A549 (cell line): ENCODE measurements around the gene RPL19. TPM values are rescaled to one million over a fixed set of nuclear protein-coding genes. Genes with fewer than 3 reads are reported as not detected.

Source experiments
- ATAC-seq, 2 experiments: fragments of 200-7000 bp in 1 of 2; fragments of >200 bp in 1 of 2; cut with Nextera tagmentation in 1 of 2; cut with Tn5 transposase in 1 of 2; 3 replicates each; pipeline versions ENCODE4 v1.8.0 to v1.9.1; 2018 to 2020; ENCODE audit warnings: mild to moderate bottlenecking in 1 of 2, moderate library complexity in 1 of 2
- CTCF ChIA-PET: fragments of 300-600 bp; sonication (Branson Sonifier 250); formaldehyde crosslinking; extraction: SDS; loops from one replicate; lab custom pipeline; 2021; ENCODE audit warnings: antibody characterized with exemption, inconsistent platforms; lab: Yijun Ruan, JAX
- POLR2A ChIA-PET: fragments of 350-600 bp; formaldehyde crosslinking; extraction: SDS; loops from one replicate; lab custom pipeline; 2021; ENCODE audit warnings: antibody characterized with exemption, inconsistent platforms; lab: Yijun Ruan, JAX
- DNase-seq, 2 experiments: peaks; one replicate each; pipeline versions ENCODE4 v3.0.0 to v3.0.0-alpha.2; 2011 to 2016; ENCODE audit warnings: low read depth in 1 of 2, low spot score in 1 of 2
- FAIRE-seq: peaks from 2 replicates; lab custom pipeline; 2011; peaks lifted over from hg19 to GRCh38; lab: Jason Lieb, UNC
- H3K27ac ChIP-seq, 2 experiments: fragments of >200 bp; sonication (Bioruptor Twin); formaldehyde crosslinking; 3 replicates each; pipeline ENCODE4 v1.5.1; 2016 to 2017
- H3K4me1 ChIP-seq: fragments of >200 bp; sonication (Bioruptor Twin); formaldehyde crosslinking; 3 replicates; pipeline ENCODE4 v1.6.1; 2016
- H3K4me2 ChIP-seq: fragments of >200 bp; sonication (Bioruptor Twin); formaldehyde crosslinking; 3 replicates; pipeline ENCODE4 v1.6.1; 2016
- H3K4me3 ChIP-seq: fragments of >200 bp; sonication (Bioruptor Twin); formaldehyde crosslinking; 3 replicates; pipeline ENCODE4 v1.5.1; 2016
- H3K9me3 ChIP-seq: fragments of >200 bp; sonication (Bioruptor Twin); formaldehyde crosslinking; 3 replicates; pipeline ENCODE4 v1.6.1; 2016
- BCL3 ChIP-seq: fragments of >200 bp; sonication (Bioruptor Twin); formaldehyde crosslinking; IDR thresholded peaks from 3 replicates; pipeline ENCODE4 v1.6.1; 2016
- BHLHE40 ChIP-seq: IDR thresholded peaks from 2 replicates; pipeline ENCODE4 v1.6.1; 2012; ENCODE audit warnings: low read depth, low read length, inconsistent platforms
- CEBPB ChIP-seq, 2 experiments: fragments of >200 bp in 1 of 2; sonication (Bioruptor Twin) in 1 of 2; formaldehyde crosslinking in 1 of 2; IDR thresholded peaks; 2 replicates each; pipeline ENCODE4 v1.6.1; 2012 to 2016
- E2F6 ChIP-seq: IDR thresholded peaks from 2 replicates; pipeline ENCODE4 v1.6.1; 2012; ENCODE audit warnings: low read depth, borderline replicate concordance
- EHMT2 ChIP-seq: fragments of 200-600 bp; sonication (generic); IDR thresholded peaks from 2 replicates; pipeline ENCODE4 v1.6.1; 2016; ENCODE audit warnings: antibody characterized with exemption, low read depth, mild to moderate bottlenecking, moderate library complexity
- ELK1 ChIP-seq: fragments of 150-350 bp; IDR thresholded peaks from 2 replicates; pipeline ENCODE4 v1.6.1; 2014; ENCODE audit warnings: low read depth, mild to moderate bottlenecking, low read length
- FOSL2 ChIP-seq, 2 experiments: fragments of 450-650 bp in 1 of 2; fragments of >200 bp in 1 of 2; sonication (Bioruptor Twin) in 1 of 2; formaldehyde crosslinking; IDR thresholded peaks; 2 replicates each; pipeline versions ENCODE4 v1.5.0 to v1.6.1; 2016 to 2020; ENCODE audit warnings: mild to moderate bottlenecking in 1 of 2, moderate library complexity in 1 of 2
- GATA3 ChIP-seq: IDR thresholded peaks from 2 replicates; pipeline ENCODE4 v1.6.1; 2012; ENCODE audit warnings: borderline replicate concordance
- HES2 ChIP-seq: fragments of >200 bp; sonication (Bioruptor Twin); formaldehyde crosslinking; IDR thresholded peaks from 2 replicates; pipeline ENCODE4 v1.6.1; 2016
- HMGXB4 ChIP-seq: fragments of 250-450 bp; sonication (Bioruptor Pico); IDR thresholded peaks from 2 replicates; pipeline ENCODE4 v1.5.0; 2021; ENCODE audit warnings: mild to moderate bottlenecking, moderate library complexity, borderline replicate concordance
- JUN ChIP-seq, 2 experiments: fragments of >200 bp; sonication (Bioruptor Twin); formaldehyde crosslinking; IDR thresholded peaks; 2 replicates in 1 of 2; 3 replicates in 1 of 2; pipeline ENCODE4 v1.6.1; 2016 to 2017
- KDM5A ChIP-seq: fragments of 200-600 bp; sonication (generic); IDR thresholded peaks from 2 replicates; pipeline ENCODE4 v1.6.1; 2016; ENCODE audit warnings: antibody characterized with exemption, mild to moderate bottlenecking
- MAX ChIP-seq: IDR thresholded peaks from 2 replicates; pipeline ENCODE4 v1.6.1; 2012
- NFE2L2 ChIP-seq: fragments of 150-350 bp; conservative IDR thresholded peaks from 2 replicates; pipeline ENCODE4 v1.6.1; 2014; ENCODE audit warnings: low read length
- POLR2A ChIP-seq: IDR thresholded peaks from 2 replicates; pipeline ENCODE4 v1.6.1; 2012; ENCODE audit warnings: mild to moderate bottlenecking, low read length
- POLR2AphosphoS2 ChIP-seq: conservative IDR thresholded peaks from 2 replicates; pipeline ENCODE4 v1.6.1; 2012; ENCODE audit warnings: low read length, improper control_type of control experiment, inconsistent platforms
- RARB ChIP-seq: fragments of 250-450 bp; sonication (Bioruptor Pico); IDR thresholded peaks from 2 replicates; pipeline ENCODE4 v1.8.0; 2021; ENCODE audit warnings: mild to moderate bottlenecking, moderate library complexity
- RFX5 ChIP-seq: fragments of 450-650 bp; IDR thresholded peaks from 2 replicates; pipeline ENCODE4 v1.7.1; 2014; ENCODE audit warnings: antibody characterized with exemption, mild to moderate bottlenecking, moderate library complexity
- SMC3 ChIP-seq: fragments of >200 bp; sonication (Bioruptor Twin); formaldehyde crosslinking; IDR thresholded peaks from 3 replicates; pipeline ENCODE4 v1.6.1; 2018; ENCODE audit warnings: inconsistent platforms
- SREBF2 ChIP-seq: fragments of 450-650 bp; IDR thresholded peaks from 2 replicates; pipeline ENCODE4 v1.6.1; 2014; ENCODE audit warnings: mild to moderate bottlenecking, moderate library complexity
- TFCP2L1 ChIP-seq: fragments of 250-450 bp; sonication (Bioruptor Pico); IDR thresholded peaks from 2 replicates; pipeline ENCODE4 v1.5.0; 2021; ENCODE audit warnings: mild to moderate bottlenecking
- USF2 ChIP-seq: fragments of 450-650 bp; IDR thresholded peaks from 2 replicates; pipeline ENCODE4 v1.6.1; 2014; ENCODE audit warnings: antibody characterized with exemption
- WGBS: methylation state at CpG from one replicate; pipeline ENCODE4 v1.1.6; 2017; ENCODE audit errors: missing lambda C conversion rate; 5-methylcytosine and 5-hydroxymethylcytosine counted together
- polyA plus RNA-seq, 4 experiments: library from polyadenylated mRNA; depleted of rRNA in 3 of 4; stranded (reverse); fragments of >200 nt; fragmentation: RNase III in 1 of 4; extraction: RNeasy Plus Mini Kit Qiagen cat#74134 plus additional on column Dnase treatment in 1 of 4; gene quantifications; 2 replicates in 3 of 4; 3 replicates in 1 of 4; pipeline ENCODE4 v1.2.3, GENCODE V29; 2011 to 2017

RPL19 gene
- polyA plus RNA-seq, 2 of the 4 experiments (the other 2 are of a cell fraction) = 2,211 to 2,862 TPM

GRCh38 chr17:39197380-39198185 lies 2.5 kb upstream of the RPL19 start, which contains the start of gene CACNB1:
TSS of gene CACNB1 (minus strand) at chr17:39197669. CDS start at chr17:39197495, 174 bp downstream.
- no peaks in the 10 kb centered on the region for H3K9me3 ChIP-seq
- peak; percentile 67 to 83 for ATAC-seq
- POLR2A ChIA-PET = interaction anchor here (0.6 to 2.6 kb wide), 2 partner anchors 33 to 155 kb away, joined by 6 read pairs; no protein-coding TSS in a partner anchor
- FAIRE-seq = no peak
- TF ChIP-seq MAX = peak; percentile 51
- peak; percentile 47; the same call in 1 of the 3 replicates for TF ChIP-seq BCL3
- TF ChIP-seq BHLHE40 = no peak
- TF ChIP-seq TFCP2L1 (CRISPR knock-in tag) = no peak
- no peak for TF ChIP-seq ELK1
- TF ChIP-seq JUN (IDR thresholded peaks at IDR 0.05) = peak; percentile 43 to 71; a peak in 3 of 5 replicates
- TF ChIP-seq HES2 = no peak
- no peak for TF ChIP-seq NFE2L2
- no peak for TF ChIP-seq USF2
- peak; percentile 79 for TF ChIP-seq POLR2A
- TF ChIP-seq FOSL2 (IDR thresholded peaks at IDR 0.05) = no peak
- no peak for TF ChIP-seq FOSL2 (CRISPR knock-in tag; IDR thresholded peaks at IDR 0.05)
- TF ChIP-seq, all 56 proteins: peak for 4
- H3K4me2 ChIP-seq = peak within 1 kb of the TSS; percentile 99
- peaks cover 49% of the 10 kb centered on the region for H3K4me1 ChIP-seq
- CTCF ChIA-PET = interaction anchor here (0.6 to 31.5 kb wide), 8 partner anchors 14 to 214 kb away, joined by 3 to 1140 read pairs (median 3); no protein-coding TSS in a partner anchor
- DNase-seq = peak; percentile 78 to 95
- 1% methylated on average over 27 of the region's 55 CpGs for WGBS
- peak within 1 kb of the TSS; percentile 94 to 96 for H3K27ac ChIP-seq
- H3K4me3 ChIP-seq = peak within 1 kb of the TSS; percentile 96

GRCh38 chr17:39198186-39198566 lies 1.9 kb upstream of the RPL19 start:
- DNase-seq (no peak), ATAC-seq (no peak), FAIRE-seq (no peak)
- H3K4me1 ChIP-seq = peaks cover 53% of the 10 kb centered on the region
- peak overlapping the region; percentile 99 for H3K4me2 ChIP-seq
- POLR2A ChIA-PET = no interaction called here
- peak overlapping the region; percentile 96 for H3K4me3 ChIP-seq
- TF ChIP-seq SREBF2 (no peak), E2F6 (no peak), CEBPB (IDR thresholded peaks at IDR 0.05) (0 out of 4 replicates have a peak, but pooled peaks of 1 of the 2 experiments have one; percentile 35), KDM5A (no peak), MAX (no peak)
- WGBS = 72% methylated on average over 4 of the region's 4 CpGs
- peak overlapping the region; percentile 94 to 96 for H3K27ac ChIP-seq
- CTCF ChIA-PET = interaction anchor here (0.7 to 31.5 kb wide), 10 partner anchors 9 to 429 kb away, joined by 3 to 1140 read pairs (median 3); partner anchors contain the start of genes ARL5C and PPP1R1B
- no peaks in the 10 kb centered on the region for H3K9me3 ChIP-seq

GRCh38 chr17:39199820-39200069 lies 338 bp upstream of the RPL19 start:
- POLR2A ChIA-PET = interaction anchor here (0.6 to 1.6 kb wide), 27 partner anchors 9 to 488 kb away, joined by 3 to 21 read pairs (median 4); partner anchors contain the start of genes ARL5C, CDK12, FBXL20 and LASP1
- H3K4me2 ChIP-seq = peak overlapping the region; percentile 85
- peak; percentile 41 to 57; a peak in 4 of 6 replicates for ATAC-seq
- no peak for TF ChIP-seq SREBF2
- no peak for TF ChIP-seq HMGXB4 (CRISPR knock-in tag)
- TF ChIP-seq SMC3 = no peak
- TF ChIP-seq RFX5 = no peak
- TF ChIP-seq EHMT2 = no peak
- no peak for TF ChIP-seq POLR2AphosphoS2
- peak; percentile 7; the same call in 1 of the 2 replicates for TF ChIP-seq E2F6
- TF ChIP-seq GATA3 = no peak
- peak; percentile 95 for TF ChIP-seq USF2
- no peak for TF ChIP-seq NFE2L2
- no peak for TF ChIP-seq FOSL2 (IDR thresholded peaks at IDR 0.05)
- no peak for TF ChIP-seq FOSL2 (CRISPR knock-in tag; IDR thresholded peaks at IDR 0.05)
- TF ChIP-seq RARB (CRISPR knock-in tag) = no peak

More at GRCh38 chr17:39199820-39200069, 338 bp upstream of the RPL19 start:
- no peaks in the 10 kb centered on the region for H3K9me3 ChIP-seq
- FAIRE-seq (no peak), DNase-seq (peak; percentile 98 to 100)
- WGBS = 2% methylated on average over 10 of the region's 10 CpGs
- CTCF ChIA-PET = interaction anchor here (0.7 to 31.5 kb wide), 6 partner anchors 9 to 217 kb away, joined by 3 to 1140 read pairs (median 6); no protein-coding TSS in a partner anchor
- peak overlapping the region; percentile 96 for H3K27ac ChIP-seq
- peaks cover 47% of the 10 kb centered on the region for H3K4me1 ChIP-seq
- H3K4me3 ChIP-seq = peak overlapping the region; percentile 96
